Measurements from ENCODE around the gene ATP11A. TPM values are rescaled to one million over a fixed set of nuclear protein-coding genes. Genes with fewer than 3 reads are reported as not detected.

Gene ATP11A
- total RNA-seq, 1 donor from 2014 or later = 211 TPM

GRCh38 chr13:112895521-112896465 is 206.0 kb downstream of the ATP11A start:
- DNase-seq (ENCODE audit: low spot score) = no peak
- Mint-ChIP-seq H3K9me3 (ENCODE audit: unreplicated experiment) (no peaks in the 10 kb centered on the region), H3K27ac (ENCODE audit: unreplicated experiment) (peak overlapping the region; percentile 25), H3K4me3 (ENCODE audit: unreplicated experiment) (peak overlapping the region; percentile 72), H3K36me3 (ENCODE audit: low read depth, unreplicated experiment) (peaks cover 3% of the 10 kb centered on the region), H3K4me1 (ENCODE audit: unreplicated experiment) (peaks cover 18% of the 10 kb centered on the region), H3K27me3 (ENCODE audit: unreplicated experiment) (peaks cover 10% of the 10 kb centered on the region)
- TF ChIP-seq CTCF (IDR thresholded peaks at IDR 0.05; ENCODE audit: unreplicated experiment) = no peak

GRCh38 chr13:112896736-112897602 is 207.1 kb downstream of the ATP11A start:
- Mint-ChIP-seq H3K4me1 (ENCODE audit: unreplicated experiment) (peaks cover 16% of the 10 kb centered on the region), H3K4me3 (ENCODE audit: unreplicated experiment) (no peak overlapping the region), H3K27ac (ENCODE audit: unreplicated experiment) (peak overlapping the region; percentile 48), H3K36me3 (ENCODE audit: low read depth, unreplicated experiment) (peaks cover 3% of the 10 kb centered on the region), H3K9me3 (ENCODE audit: unreplicated experiment) (no peaks in the 10 kb centered on the region), H3K27me3 (ENCODE audit: unreplicated experiment) (peaks cover 5% of the 10 kb centered on the region)
- no peak for TF ChIP-seq CTCF (IDR thresholded peaks at IDR 0.05; ENCODE audit: unreplicated experiment)
- no peak for DNase-seq (ENCODE audit: low spot score)

- TF ChIP-seq CTCF (IDR thresholded peaks at IDR 0.05; ENCODE audit: unreplicated experiment) = no peak
- Mint-ChIP-seq H3K27me3 (ENCODE audit: unreplicated experiment) (peaks cover 5% of the 10 kb centered on the region), H3K4me1 (ENCODE audit: unreplicated experiment) (peaks cover 10% of the 10 kb centered on the region), H3K36me3 (ENCODE audit: low read depth, unreplicated experiment) (peaks cover 3% of the 10 kb centered on the region), H3K9me3 (ENCODE audit: unreplicated experiment) (no peaks in the 10 kb centered on the region), H3K4me3 (ENCODE audit: unreplicated experiment) (no peak overlapping the region), H3K27ac (ENCODE audit: unreplicated experiment) (peak overlapping the region; percentile 48)
- no peak for DNase-seq (ENCODE audit: low spot score)
Measured at GRCh38 chr13:112897603-112897955, 207.7 kb downstream of the ATP11A start.

- no peak for DNase-seq (ENCODE audit: low spot score)
- Mint-ChIP-seq H3K36me3 (ENCODE audit: low read depth, unreplicated experiment) (peaks cover 3% of the 10 kb centered on the region), H3K27me3 (ENCODE audit: unreplicated experiment) (peaks cover under 1% of the 10 kb centered on the region), H3K27ac (ENCODE audit: unreplicated experiment) (no peak overlapping the region), H3K4me3 (ENCODE audit: unreplicated experiment) (no peak overlapping the region), H3K9me3 (ENCODE audit: unreplicated experiment) (no peaks in the 10 kb centered on the region), H3K4me1 (ENCODE audit: unreplicated experiment) (peaks cover 4% of the 10 kb centered on the region)
- TF ChIP-seq CTCF (IDR thresholded peaks at IDR 0.05; ENCODE audit: unreplicated experiment) = no peak
Measured at GRCh38 chr13:112897956-112898620, 208.2 kb downstream of the ATP11A start.

Measured in endothelial cell (in vitro differentiated cells).